CD4-positive, alpha-beta T cell (primary cell): ENCODE measurements around the gene TOX4. TPM values are rescaled to one million over a fixed set of nuclear protein-coding genes. Genes with fewer than 3 reads are reported as not detected.

ENCODE experiments used
- ATAC-seq: fragments of 200-7000 bp; cut with Tn5 transposase; one replicate; pipeline ENCODE4 v1.10.0; 2022; ENCODE audit warnings: mild to moderate bottlenecking; ENCODE audit not compliant: poor library complexity
- CTCF ChIA-PET: fragments of 350-600 bp; sonication (Branson Sonifier 250); formaldehyde crosslinking; loops from one replicate; lab custom pipeline; 2021; ENCODE audit warnings: antibody characterized with exemption, inconsistent platforms; lab: Charles Lee
- POLR2A ChIA-PET: fragments of 350-600 bp; sonication (Branson Sonifier 250); formaldehyde crosslinking; loops from one replicate; lab custom pipeline; 2021; ENCODE audit warnings: antibody characterized with exemption, inconsistent platforms; lab: Charles Lee
- DNase-seq, 14 experiments: peaks; one replicate each; pipeline ENCODE4 v3.0.0-alpha.2; 2013 to 2020; ENCODE audit warnings: mixed read lengths in 2 of 14
- H3K27ac ChIP-seq, 2 donors: one replicate each; pipeline versions ENCODE4 v1.5.1 to v1.7.0; 2013; ENCODE audit warnings: low read length in 2 of 2, low read depth in 1 of 2, mild to moderate bottlenecking in 1 of 2
- H3K27me3 ChIP-seq, 2 experiments: 1 replicate in 1 of 2; 2 replicates in 1 of 2; pipeline versions ENCODE4 v1.6.1 to v1.7.0; 2013; ENCODE audit warnings: low read length in 2 of 2, control low read depth in 1 of 2, mild to moderate bottlenecking in 1 of 2, moderate library complexity in 1 of 2; ENCODE audit not compliant: insufficient read depth in 2 of 2, control insufficient read depth in 1 of 2
- H3K36me3 ChIP-seq: one replicate; pipeline ENCODE4 v1.6.1; 2013; ENCODE audit warnings: low read length, control low read depth; ENCODE audit not compliant: insufficient read depth
- H3K4me1 ChIP-seq: one replicate; pipeline ENCODE4 v1.6.1; 2013; ENCODE audit warnings: low read length, control low read depth; ENCODE audit not compliant: insufficient read depth
- H3K4me3 ChIP-seq: one replicate; pipeline ENCODE4 v1.5.1; 2013; ENCODE audit warnings: mild to moderate bottlenecking, low read length, moderate library complexity
- H3K9me3 ChIP-seq, 2 experiments: 1 replicate in 1 of 2; 2 replicates in 1 of 2; pipeline versions ENCODE4 v1.6.1 to v1.7.0; 2013; ENCODE audit warnings: low read length in 2 of 2, mild to moderate bottlenecking in 2 of 2, control low read depth in 1 of 2, moderate library complexity in 1 of 2; ENCODE audit not compliant: control insufficient read depth in 1 of 2, insufficient read depth in 1 of 2
- H3K27ac Mint-ChIP-seq: one replicate; pipeline ENCODE4 v1.8.0; 2020; ENCODE audit warnings: mixed read lengths
- H3K27me3 Mint-ChIP-seq: one replicate; pipeline ENCODE4 v1.8.0; 2021; ENCODE audit warnings: mixed read lengths
- H3K36me3 Mint-ChIP-seq: one replicate; pipeline ENCODE4 v1.8.0; 2021; ENCODE audit warnings: low read depth, mixed read lengths
- H3K4me1 Mint-ChIP-seq: one replicate; pipeline ENCODE4 v1.8.0; 2021; ENCODE audit warnings: low read depth, mixed read lengths
- H3K4me3 Mint-ChIP-seq: one replicate; pipeline ENCODE4 v1.8.0; 2020; ENCODE audit warnings: mild to moderate bottlenecking, mixed read lengths
- H3K9me3 Mint-ChIP-seq: one replicate; pipeline ENCODE4 v1.8.0; 2020; ENCODE audit warnings: mixed read lengths
- intact Hi-C, 2 experiments: fragments of 100-400 bp; cut with DNase I in 1 of 2; cut with micrococcal nuclease in 1 of 2; formaldehyde crosslinking; loops; one replicate each; pipeline versions ENCODE4 v1.15.1 to v1.9.0; 2023 to 2025; cut with DNase I, micrococcal nuclease
- total RNA-seq, 174 experiments: library from RNA in 2 of 174; stranded (reverse) in 2 of 174; gene quantifications; one replicate each; pipeline ENCODE4 v1.2.3 and lab custom pipeline; 2021 to 2026
- TF ChIP-seq, protein P1 (sequence below): fragments of 200-600 bp; IDR thresholded peaks from one replicate; pipeline ENCODE4 v1.8.0; 2022; ENCODE audit warnings: antibody characterized with exemption, mild to moderate bottlenecking

TOX4 gene
- total RNA-seq, 2 experiments from 2014 or later, result 70.9 to 77.4 TPM

DNA sequence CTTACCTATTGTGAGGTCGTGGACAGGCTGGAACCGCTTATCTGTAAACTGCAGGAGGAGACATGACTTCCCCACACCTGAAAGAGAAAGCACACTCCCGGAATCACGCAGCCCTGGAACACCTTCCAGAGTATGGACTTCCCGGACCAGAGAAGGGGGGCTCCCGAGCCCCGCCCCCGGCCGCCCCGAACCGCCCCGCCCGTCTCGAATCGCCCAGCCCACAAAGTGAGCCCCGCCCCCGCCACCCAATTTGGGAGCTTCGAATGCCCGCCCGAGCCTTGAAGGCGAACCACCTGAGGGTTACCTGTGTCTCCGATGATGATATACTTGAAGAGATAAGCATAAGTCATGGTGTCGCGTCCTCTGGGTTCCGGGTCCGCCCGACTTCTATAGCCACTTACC lies 471 bp upstream of the TOX4 start:
- Histone ChIP-seq H3K4me3 (peak overlapping the region; percentile 99), H3K36me3 (peaks cover 34% of the 10 kb centered on the region), H3K4me1 (peaks cover 20% of the 10 kb centered on the region), H3K9me3 (no peaks in the 10 kb centered on the region), H3K27ac (peak overlapping the region; percentile 73 to 94), H3K27me3 (no peaks in the 10 kb centered on the region)
- ATAC-seq (peak; percentile 52), DNase-seq (peak in 7 of 14 experiments; percentile 74 to 92 (median 83))
- CTCF ChIA-PET, result interaction anchor here (0.7 to 3.1 kb wide), 10 partner anchors 15 to 94 kb away, joined by 3 to 45 read pairs (median 5); partner anchors contain the start of genes CHD8, METTL3, SALL2 and SUPT16H
- Mint-ChIP-seq H3K27me3 (no peaks in the 10 kb centered on the region), H3K4me1 (peaks cover 48% of the 10 kb centered on the region), H3K4me3 (peak overlapping the region; percentile 99), H3K36me3 (peaks cover 53% of the 10 kb centered on the region), H3K27ac (peak overlapping the region; percentile 94), H3K9me3 (no peaks in the 10 kb centered on the region)
- TF ChIP-seq, protein P1, sequence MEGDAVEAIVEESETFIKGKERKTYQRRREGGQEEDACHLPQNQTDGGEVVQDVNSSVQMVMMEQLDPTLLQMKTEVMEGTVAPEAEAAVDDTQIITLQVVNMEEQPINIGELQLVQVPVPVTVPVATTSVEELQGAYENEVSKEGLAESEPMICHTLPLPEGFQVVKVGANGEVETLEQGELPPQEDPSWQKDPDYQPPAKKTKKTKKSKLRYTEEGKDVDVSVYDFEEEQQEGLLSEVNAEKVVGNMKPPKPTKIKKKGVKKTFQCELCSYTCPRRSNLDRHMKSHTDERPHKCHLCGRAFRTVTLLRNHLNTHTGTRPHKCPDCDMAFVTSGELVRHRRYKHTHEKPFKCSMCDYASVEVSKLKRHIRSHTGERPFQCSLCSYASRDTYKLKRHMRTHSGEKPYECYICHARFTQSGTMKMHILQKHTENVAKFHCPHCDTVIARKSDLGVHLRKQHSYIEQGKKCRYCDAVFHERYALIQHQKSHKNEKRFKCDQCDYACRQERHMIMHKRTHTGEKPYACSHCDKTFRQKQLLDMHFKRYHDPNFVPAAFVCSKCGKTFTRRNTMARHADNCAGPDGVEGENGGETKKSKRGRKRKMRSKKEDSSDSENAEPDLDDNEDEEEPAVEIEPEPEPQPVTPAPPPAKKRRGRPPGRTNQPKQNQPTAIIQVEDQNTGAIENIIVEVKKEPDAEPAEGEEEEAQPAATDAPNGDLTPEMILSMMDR, result no peak
- intact Hi-C loops, result loop anchor here (1.0 to 2.0 kb wide), 3 partner anchors 20 to 40 kb away; partner anchors contain the start of genes CHD8 (in 1 of the 2) and METTL3 (in 1 of the 2)
- POLR2A ChIA-PET, result interaction anchor here (0.6 to 4.0 kb wide), 12 partner anchors 12 to 1619 kb away, joined by 3 to 44 read pairs (median 6); partner anchors contain the start of genes ACIN1, C14orf119, CHD8 and METTL3

DNA sequence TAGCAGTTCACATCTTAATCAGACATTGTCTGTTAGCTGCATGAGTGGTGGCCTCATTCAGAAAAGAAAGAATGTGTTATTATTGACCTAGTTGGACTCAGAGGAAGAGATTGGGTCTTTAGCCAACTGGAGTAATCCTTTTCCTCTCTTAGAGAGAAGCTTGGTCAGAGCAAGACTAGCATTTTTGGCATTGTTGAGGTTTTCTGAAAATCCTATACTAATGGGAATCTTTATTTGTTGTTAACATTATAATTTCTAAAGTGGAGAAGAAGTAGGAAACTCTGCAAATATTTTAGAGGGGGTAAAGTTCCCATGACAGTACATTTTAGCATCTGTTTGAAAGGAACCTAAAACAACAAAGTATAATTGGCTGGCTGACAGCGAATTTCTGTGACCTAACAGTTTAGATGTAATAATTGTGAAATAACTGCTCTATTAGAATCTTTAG lies 9.7 kb downstream of the TOX4 start:
- CTCF ChIA-PET, result interaction anchor here (3.5 kb wide), 1 partner anchor 12 kb away, joined by 13 read pairs; no protein-coding TSS in a partner anchor
- ATAC-seq (no peak), DNase-seq (no peak)
- intact Hi-C loops, result no loop called here
- POLR2A ChIA-PET, result interaction anchor here (1.0 kb wide), 1 partner anchor 24 kb away, joined by 4 read pairs; the partner anchor contains the start of gene METTL3
- TF ChIP-seq, protein P1, result no peak
- H3K4me1 ChIP-seq, result peaks cover 5% of the 10 kb centered on the region
- no peaks in the 10 kb centered on the region for H3K27me3 ChIP-seq
- Mint-ChIP-seq H3K36me3 (peaks cover 71% of the 10 kb centered on the region), H3K4me1 (no peaks in the 10 kb centered on the region), H3K27me3 (no peaks in the 10 kb centered on the region), H3K9me3 (no peaks in the 10 kb centered on the region), H3K4me3 (no peak overlapping the region), H3K27ac (no peak overlapping the region)
- no peak overlapping the region for H3K27ac ChIP-seq
- H3K4me3 ChIP-seq, result no peak overlapping the region
- H3K9me3 ChIP-seq, result no peaks in the 10 kb centered on the region
- peaks cover 67% of the 10 kb centered on the region for H3K36me3 ChIP-seq

DNA sequence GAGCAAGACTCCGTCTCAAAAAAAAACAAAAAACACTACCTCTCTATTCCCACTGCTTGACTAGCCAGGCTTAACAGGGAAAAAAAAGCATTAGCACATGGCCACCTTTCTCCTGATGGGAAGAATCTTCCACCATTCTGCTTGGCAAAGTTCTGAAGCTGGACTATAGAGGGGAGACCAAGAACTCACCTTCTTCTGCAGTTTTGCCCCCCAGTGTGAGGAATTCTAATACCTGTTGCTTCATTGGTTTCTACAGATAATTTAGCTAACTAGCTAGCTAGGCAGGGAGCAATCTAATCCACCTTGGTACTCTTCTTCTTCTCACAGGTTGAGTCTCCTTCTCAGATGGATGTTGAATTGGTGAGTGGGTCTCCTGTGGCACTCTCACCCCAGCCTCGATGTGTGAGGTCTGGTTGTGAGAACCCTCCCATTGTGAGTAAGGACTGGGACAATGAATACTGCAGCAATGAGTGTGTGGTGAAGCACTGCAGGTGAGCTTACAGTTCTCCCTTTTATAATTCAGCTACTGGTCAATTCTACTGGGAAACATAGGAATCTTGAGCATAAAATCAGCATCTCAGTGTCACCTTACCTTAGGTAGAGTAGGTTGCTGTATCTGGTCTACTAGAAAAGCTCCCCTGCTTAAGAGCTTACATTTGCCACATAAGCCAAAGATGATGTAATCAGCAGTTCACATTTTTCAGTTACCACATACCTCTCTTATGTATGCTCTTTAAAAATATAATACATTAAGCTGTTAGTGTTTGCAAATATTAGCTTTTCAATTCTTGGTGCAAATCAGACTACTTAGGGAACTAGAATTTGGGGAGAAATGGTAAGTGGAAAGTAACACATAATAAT lies 18.1 kb downstream of the TOX4 start:
- Histone ChIP-seq H3K4me3 (no peak overlapping the region), H3K36me3 (peaks cover 84% of the 10 kb centered on the region), H3K4me1 (peaks cover 7% of the 10 kb centered on the region), H3K9me3 (no peaks in the 10 kb centered on the region), H3K27ac (no peak overlapping the region), H3K27me3 (no peaks in the 10 kb centered on the region)
- H3K27me3 Mint-ChIP-seq, result no peaks in the 10 kb centered on the region
- H3K36me3 Mint-ChIP-seq, result peaks cover 86% of the 10 kb centered on the region
- ATAC-seq, result no peak
- CTCF ChIA-PET, result interaction anchor here (1.1 kb wide), 1 partner anchor 63 kb away, joined by 3 read pairs; no protein-coding TSS in a partner anchor
- POLR2A ChIA-PET, result interaction anchor here (1.0 kb wide), 1 partner anchor 16 kb away, joined by 3 read pairs; the partner anchor contains the start of gene METTL3
- intact Hi-C loops, result no loop called here
- no peak for DNase-seq
- TF ChIP-seq, protein P1, result no peak
- peaks cover 18% of the 10 kb centered on the region for H3K4me1 Mint-ChIP-seq
- no peak overlapping the region for H3K4me3 Mint-ChIP-seq
- H3K9me3 Mint-ChIP-seq, result no peaks in the 10 kb centered on the region
- no peak overlapping the region for H3K27ac Mint-ChIP-seq
